HG03280 (cell line): ENCODE data around the gene SMAD6.

Experiments
- ATAC-seq: cut with Tn5 transposase; IDR thresholded peaks from one replicate; pipeline ENCODE4 v1.9.1; 2021; ENCODE audit warnings: mild to moderate bottlenecking, moderate library complexity; ENCODE audit not compliant: unreplicated experiment

SMAD6 gene

GRCh38 chr15:66719471-66719870 is 17.4 kb downstream of the SMAD6 start:
- no peak for ATAC-seq

DNA sequence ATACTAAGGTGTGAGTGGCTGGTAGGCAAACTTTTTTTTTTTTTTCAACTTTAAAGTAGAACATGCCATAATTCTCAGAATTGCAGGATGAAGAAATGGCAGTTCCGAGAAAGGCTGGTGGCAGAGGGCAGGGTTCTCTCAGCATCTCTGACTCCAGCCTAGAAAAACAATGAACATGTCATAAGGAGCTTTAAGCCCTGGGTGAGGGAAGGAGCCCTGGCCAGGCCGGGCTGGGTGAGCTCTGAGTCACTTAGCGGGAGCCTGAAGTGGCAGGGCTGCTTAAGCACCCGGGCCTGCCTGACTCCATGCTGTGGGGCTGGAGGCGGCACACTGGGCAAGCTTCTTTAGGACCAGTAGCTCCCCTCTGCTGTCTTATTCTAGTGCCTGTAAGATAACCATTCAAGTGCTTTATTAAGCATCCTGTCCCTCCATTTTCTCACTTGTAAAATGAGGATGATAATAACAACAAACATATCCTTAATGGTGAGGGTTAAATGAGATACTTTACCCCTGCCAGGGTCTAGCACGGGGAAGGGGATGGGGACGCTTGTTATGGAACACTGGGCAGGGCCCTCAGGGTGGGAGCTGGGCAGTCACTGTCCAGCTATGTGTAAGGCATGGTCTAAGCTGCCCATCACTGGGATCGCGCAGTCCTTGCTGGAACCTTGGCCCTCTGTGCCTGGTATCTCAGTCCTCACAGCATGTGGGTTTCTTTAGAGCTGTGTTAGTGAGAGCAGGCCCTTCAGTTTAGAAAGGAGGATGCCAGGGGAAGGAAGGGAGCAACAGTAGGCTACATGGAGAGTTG is 18.4 kb downstream of the SMAD6 start:
- ATAC-seq = no peak

GRCh38 chr15:66721020-66721419 is 19.0 kb downstream of the SMAD6 start:
- no peak for ATAC-seq

DNA sequence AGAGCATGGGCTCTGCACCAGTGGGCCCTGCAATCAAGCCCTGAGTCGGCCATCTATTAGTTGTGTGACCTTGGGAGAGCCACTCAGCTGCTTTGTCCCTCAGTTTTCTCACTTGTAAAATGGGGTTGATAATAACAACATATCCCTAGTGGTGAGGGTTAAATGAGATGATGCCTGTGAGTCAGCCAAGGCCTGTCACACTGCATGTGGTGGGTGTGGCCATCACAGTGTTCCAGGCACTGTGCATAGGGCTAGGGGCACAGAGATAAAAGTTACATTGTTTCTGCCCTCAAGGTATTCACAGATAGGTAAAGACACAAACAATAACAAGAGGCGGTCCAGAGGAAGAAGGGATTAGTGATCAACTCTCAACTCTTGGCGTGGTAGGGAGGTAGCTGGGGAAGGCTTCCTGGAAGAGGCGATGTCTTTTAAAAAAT is 19.5 kb downstream of the SMAD6 start:
- ATAC-seq = no peak

DNA sequence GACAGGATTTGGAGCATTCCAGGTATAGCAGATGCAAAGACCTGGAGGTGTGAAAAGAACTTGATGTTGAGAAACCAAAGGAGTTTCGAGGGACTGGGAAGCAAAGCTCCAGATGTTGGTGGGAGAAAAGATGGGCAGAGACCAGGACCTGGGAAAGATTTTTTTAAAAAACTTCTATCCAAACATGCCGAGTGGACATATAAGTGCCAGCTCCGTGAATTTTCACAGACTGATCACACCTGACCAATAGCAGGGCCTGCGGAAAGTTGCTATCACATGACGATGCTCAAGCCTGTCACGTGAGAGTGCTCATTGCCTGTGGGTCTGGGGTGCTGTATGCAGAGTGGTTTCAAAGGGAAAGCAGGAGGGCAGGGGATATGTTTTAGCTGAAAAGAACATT is 19.9 kb downstream of the SMAD6 start:
- no peak for ATAC-seq

GRCh38 chr15:66722757-66723540 is 20.9 kb downstream of the SMAD6 start:
- no peak for ATAC-seq

GRCh38 chr15:66723826-66724731 is 22.0 kb downstream of the SMAD6 start:
- no peak for ATAC-seq

- no peak for ATAC-seq
These were observed 22.9 kb downstream of the SMAD6 start for GRCh38 chr15:66724732-66725463.

DNA sequence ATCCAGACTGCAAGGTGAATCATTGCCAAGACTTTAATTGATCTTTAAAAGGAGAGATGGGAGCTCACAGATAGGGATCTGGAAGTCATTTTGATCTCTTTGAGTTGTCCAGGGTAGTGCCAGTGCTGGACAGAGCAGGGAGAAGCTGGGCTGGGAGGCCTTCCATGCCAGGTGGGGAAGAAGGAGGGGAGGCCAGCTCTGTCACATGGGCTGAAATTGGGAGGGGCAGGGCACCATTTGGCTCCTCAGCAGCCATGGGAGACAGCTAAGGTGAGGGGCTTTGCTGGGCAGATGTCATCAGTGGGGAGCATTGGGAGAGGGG is 23.4 kb downstream of the SMAD6 start:
- ATAC-seq = no peak

GRCh38 chr15:66726386-66726785 is 24.4 kb downstream of the SMAD6 start:
- no peak for ATAC-seq

GRCh38 chr15:66729331-66729951 is 27.4 kb downstream of the SMAD6 start:
- ATAC-seq = no peak

GRCh38 chr15:66730168-66731021 is 28.4 kb downstream of the SMAD6 start:
- no peak for ATAC-seq

DNA sequence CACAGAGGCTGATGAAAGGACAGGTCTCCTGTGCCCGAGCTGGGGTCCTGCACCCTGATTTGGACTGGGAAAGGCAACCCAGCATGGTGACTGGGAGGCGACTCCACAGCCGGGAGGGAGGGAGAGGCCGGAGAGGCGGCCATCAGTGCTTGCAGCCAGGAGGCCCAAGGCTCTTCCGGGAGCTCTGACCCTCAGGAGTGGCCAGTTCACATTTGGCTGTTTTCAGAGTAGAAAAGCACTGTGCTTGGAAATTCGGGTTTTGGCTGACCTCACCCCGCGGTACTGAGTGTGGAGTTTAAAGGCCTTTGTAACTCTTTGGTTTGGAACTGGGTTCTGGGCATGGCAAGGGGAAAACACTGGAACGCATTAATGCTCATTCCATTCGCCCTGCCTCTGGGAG is 31.9 kb downstream of the SMAD6 start:
- ATAC-seq = no peak

DNA sequence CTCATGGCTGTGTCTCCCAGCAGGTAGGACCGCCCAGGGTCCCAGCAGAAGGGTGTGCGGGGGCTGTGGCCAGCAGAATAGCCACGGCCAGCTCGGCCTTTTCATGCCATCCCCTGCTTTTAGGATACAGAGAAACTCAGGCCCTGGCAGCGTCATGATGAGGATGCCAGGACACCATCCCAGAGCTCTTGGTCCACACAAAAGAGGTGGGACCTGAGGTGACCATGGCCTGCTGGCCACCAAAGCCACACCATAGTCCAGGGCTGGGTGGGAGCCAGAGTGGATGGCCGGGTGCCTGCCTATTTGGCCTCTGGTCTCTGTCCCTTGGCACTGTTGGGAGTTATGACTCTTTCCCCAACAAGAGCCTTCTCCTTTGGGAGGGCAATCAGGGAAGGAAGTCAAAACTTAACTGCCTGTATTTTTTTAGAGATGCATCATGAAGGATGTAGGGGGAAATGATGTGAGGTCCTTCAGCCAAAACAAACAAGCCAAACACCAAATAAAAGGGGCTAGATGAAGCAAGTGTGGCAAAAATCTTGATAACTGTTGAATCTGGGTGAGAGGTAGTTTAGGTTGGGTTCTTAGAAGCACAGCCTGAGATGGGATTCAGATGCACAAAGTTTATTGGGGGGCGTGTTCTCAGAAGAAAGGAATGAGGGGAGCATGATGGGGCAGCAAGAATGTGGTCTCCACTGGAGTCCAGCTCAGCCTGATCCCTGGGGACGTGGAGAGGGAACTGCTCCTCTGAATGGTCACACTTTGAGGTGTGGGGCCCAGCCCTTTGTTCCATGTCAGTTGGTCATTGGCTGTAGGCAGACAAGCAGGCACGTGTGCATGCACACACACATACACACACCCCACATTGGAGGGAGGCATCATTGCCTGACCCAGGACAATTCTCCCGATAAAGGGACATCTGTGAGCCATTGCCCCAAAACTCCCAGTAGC is 33.2 kb downstream of the SMAD6 start:
- no peak for ATAC-seq

GRCh38 chr15:66735909-66736305 is 33.9 kb downstream of the SMAD6 start:
- ATAC-seq = no peak

GRCh38 chr15:66737243-66738010 is 35.4 kb downstream of the SMAD6 start:
- ATAC-seq = no peak

- no peak for ATAC-seq
These were observed 36.1 kb downstream of the SMAD6 start for GRCh38 chr15:66738116-66738515.
